ENCODE results near the gene MXD4.

DNA sequence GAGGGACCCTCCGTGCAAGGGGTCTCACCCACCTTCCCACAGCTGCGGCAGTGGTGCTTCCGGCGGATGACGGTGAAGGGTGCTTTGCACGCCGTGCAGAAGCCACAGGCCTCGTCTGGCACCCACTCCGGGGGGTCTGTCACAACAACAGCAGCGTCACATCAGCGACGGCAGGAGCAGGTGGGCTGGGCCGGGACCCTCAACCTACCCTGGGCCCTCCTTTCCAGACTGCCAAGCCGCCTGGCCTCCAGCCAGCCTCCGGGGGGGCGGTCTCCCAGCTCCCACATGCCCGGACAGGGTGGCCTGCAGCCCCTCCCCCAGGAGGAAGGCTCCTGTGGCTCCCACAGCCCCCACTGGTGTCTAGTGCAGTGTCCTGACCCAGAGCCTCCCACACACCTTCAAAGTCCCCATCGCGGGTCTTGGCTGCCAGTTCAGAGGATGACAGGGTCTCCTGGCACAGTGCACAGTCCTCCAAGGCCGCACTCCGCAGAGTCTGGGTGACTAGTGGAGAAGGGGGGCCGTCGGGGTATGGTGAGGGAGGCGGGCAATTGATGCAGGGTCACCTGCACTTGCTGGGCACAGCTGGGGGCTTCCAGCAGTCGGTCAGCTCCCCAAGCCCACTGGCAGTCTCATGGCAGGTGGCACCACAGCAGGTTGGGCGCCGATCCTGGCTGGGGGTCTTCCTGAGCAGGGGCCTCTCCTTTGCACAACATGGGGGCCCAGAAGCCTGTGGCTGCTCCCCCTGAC lies 9.5 kb upstream of the MXD4 start:
- no peak for TF ChIP-seq ELF4 (IDR thresholded peaks at IDR 0.05)
- TF ChIP-seq L3MBTL2 (conservative IDR thresholded peaks at IDR 0.05): no peak
- no peak for TF ChIP-seq SUZ12 (IDR thresholded peaks at IDR 0.05)
